WI38 (cell line): ENCODE data around the gene HCN2.

ENCODE experiments used
- H3K4me3 ChIP-seq: 2 replicates; pipeline ENCODE4 v1.5.1; 2011; ENCODE audit warnings: low read depth, mild to moderate bottlenecking, control low read depth, low read length
- CTCF ChIP-seq: IDR thresholded peaks from 2 replicates; pipeline ENCODE4 v1.5.1; 2012; ENCODE audit warnings: low read depth, mild to moderate bottlenecking, control low read depth, low read length

The HCN2 gene

GRCh38 chr19:589693-590395 lies at the start of gene HCN2:
TSS of gene HCN2 (plus strand) at chr19:589881. CDS start at chr19:589946, 65 bp downstream.
- peak within 1 kb of the TSS; percentile 27; the same call in 1 of the 2 replicates for H3K4me3 ChIP-seq
- no peak for TF ChIP-seq CTCF

- no peak for TF ChIP-seq CTCF
- no peak overlapping the region for H3K4me3 ChIP-seq
Observed at GRCh38 chr19:540867-541637, 48.6 kb upstream of the HCN2 start.

GRCh38 chr19:541699-542098 lies 48.0 kb upstream of the HCN2 start:
- H3K4me3 ChIP-seq = no peak overlapping the region
- no peak for TF ChIP-seq CTCF

- no peak overlapping the region for H3K4me3 ChIP-seq
- TF ChIP-seq CTCF = no peak
Observed at GRCh38 chr19:542173-542866, 47.4 kb upstream of the HCN2 start.

- TF ChIP-seq CTCF = no peak
- no peak within 1 kb of the TSS for H3K4me3 ChIP-seq
Observed at GRCh38 chr19:543910-544608, 45.6 kb upstream of the HCN2 start, which contains the start of gene GZMM. TSS of gene GZMM (plus strand) at chr19:544053. CDS start at chr19:544072, 19 bp downstream.

GRCh38 chr19:547117-547516 lies 42.6 kb upstream of the HCN2 start:
- TF ChIP-seq CTCF = no peak
- H3K4me3 ChIP-seq = no peak overlapping the region
